Stomach (tissue), 9 donors: ENCODE results near the gene TCP10L. TPM values are rescaled to one million over a fixed set of nuclear protein-coding genes. Genes with fewer than 3 reads are reported as not detected.
"Not testable (repeated sequence)": the region's sequence is repeated elsewhere in the genome, so short reads cannot be mapped to it uniquely, and the experiment has no call there.

ENCODE experiments used
- DNase-seq, 2 donors: peaks; one replicate each; pipeline versions ENCODE4 v3.0.0 to v3.0.0-alpha.2; 2013 to 2019
- H3K27ac ChIP-seq, 5 donors: fragments of 200-600 bp in 4 of 5; sonication (generic) in 4 of 5; one replicate each; pipeline ENCODE4 v1.5.1; 2013 to 2019; ENCODE audit warnings: mild to moderate bottlenecking in 1 of 5, moderate library complexity in 1 of 5
- H3K27me3 ChIP-seq, 3 donors: fragments of 200-600 bp; sonication (generic); one replicate each; pipeline ENCODE4 v1.5.1; 2017 to 2019; ENCODE audit warnings: mixed run types in 1 of 3
- H3K36me3 ChIP-seq, 4 donors: fragments of 200-600 bp; sonication (generic); 1 replicate in 3 of 4; 2 replicates in 1 of 4; pipeline ENCODE4 v1.5.1; 2016 to 2019
- H3K4me1 ChIP-seq, 4 donors: fragments of 200-600 bp; sonication (generic); one replicate each; pipeline ENCODE4 v1.5.1; 2016 to 2019
- H3K4me3 ChIP-seq, 4 donors: fragments of 200-600 bp; sonication (generic) in 3 of 4; one replicate each; pipeline ENCODE4 v1.5.1; 2016 to 2019; ENCODE audit warnings: mild to moderate bottlenecking in 1 of 4
- H3K9me3 ChIP-seq, 4 donors: fragments of 200-600 bp; sonication (generic); one replicate each; pipeline ENCODE4 v1.5.1; 2016 to 2019
- CTCF ChIP-seq, 7 experiments: fragments of 450-650 bp in 4 of 7; fragments of 200-600 bp in 3 of 7; sonication (generic) in 3 of 7; IDR thresholded peaks; one replicate each; pipeline ENCODE4 v1.5.1; 2016 to 2019; ENCODE audit warnings: antibody characterized with exemption in 7 of 7, control low read depth in 2 of 7, mild to moderate bottlenecking in 1 of 7
- EP300 ChIP-seq: sonication (generic); formaldehyde crosslinking; IDR thresholded peaks from one replicate; pipeline ENCODE4 v1.6.1; 2017; ENCODE audit warnings: antibody characterized with exemption
- POLR2A ChIP-seq, 4 donors: fragments of 450-650 bp; IDR thresholded peaks; one replicate each; pipeline ENCODE4 v1.6.1; 2016; ENCODE audit warnings: antibody characterized with exemption in 4 of 4, control low read depth in 2 of 4, mild to moderate bottlenecking in 1 of 4, moderate library complexity in 1 of 4
- POLR2AphosphoS5 ChIP-seq, 3 donors: sonication (generic); formaldehyde crosslinking; IDR thresholded peaks; one replicate each; pipeline ENCODE4 v1.6.1; 2016; ENCODE audit warnings: antibody characterized with exemption in 3 of 3
- WGBS, 5 donors: extraction: QIAGEN DNeasy Blood & Tissue Kit in 3 of 5; methylation state at CpG; one replicate each; pipeline versions ENCODE4 v1.1.5 to v1.1.7; 2013 to 2018; 5-methylcytosine and 5-hydroxymethylcytosine counted together
- intact Hi-C: fragments of 100-400 bp; cut with DNase I; formaldehyde crosslinking; loops from one replicate; pipeline ENCODE4 v1.15.1; 2023; ENCODE audit warnings: low total_unique reads
- polyA plus RNA-seq, 3 donors: library from polyadenylated mRNA; stranded (reverse); fragments of 200-250 nt; gene quantifications; one replicate each; pipeline ENCODE4 v1.2.3, GENCODE V29; 2013
- total RNA-seq, 5 donors: library from RNA; depleted of rRNA; stranded (reverse); fragments of >200 nt; gene quantifications; one replicate each; pipeline versions ENCODE4 v1.1.0 to v1.2.3, GENCODE V29; 2014 to 2016
- donor health status: healthy with polysubstance abuse.
- donor health status: Bipolar disorder and iron deficiency.
- donor health status: healthy.

Gene TCP10L
- total and polyA plus RNA-seq, 8 donors: 0.73 to 1.3 TPM; not detected in 6

- no peaks in the 10 kb centered on the region for H3K9me3 ChIP-seq
- no peaks in the 10 kb centered on the region for H3K27me3 ChIP-seq
- H3K4me3 ChIP-seq: no peak overlapping the region
- TF ChIP-seq POLR2A (IDR thresholded peaks at IDR 0.05): no peak
- TF ChIP-seq EP300: no peak
- no peak for TF ChIP-seq CTCF (IDR thresholded peaks at IDR 0.05)
- no peak for TF ChIP-seq POLR2AphosphoS5 (IDR thresholded peaks at IDR 0.05)
- DNase-seq: no peak
- 79 to 87% (median 83%) methylated on average over 6 of the region's 6 CpGs for WGBS, 5 donors
- H3K27ac ChIP-seq: no peak overlapping the region
- H3K4me1 ChIP-seq: no peaks in the 10 kb centered on the region
- H3K36me3 ChIP-seq: no peaks in the 10 kb centered on the region
- intact Hi-C loops: no loop called here
These were observed 39.3 kb downstream of the TCP10L start for GRCh38 chr21:32545948-32546441.

- Histone ChIP-seq H3K4me3 (no peak overlapping the region), H3K4me1 (no peaks in the 10 kb centered on the region), H3K36me3 (no peaks in the 10 kb centered on the region), H3K27ac (no peak overlapping the region), H3K9me3 (no peaks in the 10 kb centered on the region), H3K27me3 (no peaks in the 10 kb centered on the region)
- intact Hi-C loops: no loop called here
- TF ChIP-seq POLR2AphosphoS5 (IDR thresholded peaks at IDR 0.05) (no peak), CTCF (IDR thresholded peaks at IDR 0.05) (no peak), POLR2A (IDR thresholded peaks at IDR 0.05) (no peak), EP300 (no peak)
- no peak for DNase-seq
- WGBS, 5 donors: 87 to 96% (median 93%) methylated on average over 4 of the region's 4 CpGs
These were observed 40.6 kb downstream of the TCP10L start for GRCh38 chr21:32544697-32545096.

GRCh38 chr21:32543975-32544374, 41.3 kb downstream of the TCP10L start:
- no peaks in the 10 kb centered on the region for H3K36me3 ChIP-seq
- no peaks in the 10 kb centered on the region for H3K4me1 ChIP-seq
- H3K4me3 ChIP-seq: no peak overlapping the region
- H3K27me3 ChIP-seq: no peaks in the 10 kb centered on the region
- intact Hi-C loops: no loop called here
- no peak overlapping the region for H3K27ac ChIP-seq
- DNase-seq: no peak
- WGBS, 5 donors: 71 to 88% (median 79%) methylated on average over 3 of the region's 3 CpGs
- TF ChIP-seq CTCF (IDR thresholded peaks at IDR 0.05) (no peak), POLR2A (IDR thresholded peaks at IDR 0.05) (no peak), EP300 (no peak), POLR2AphosphoS5 (IDR thresholded peaks at IDR 0.05) (no peak)
- no peaks in the 10 kb centered on the region for H3K9me3 ChIP-seq

- H3K4me3 ChIP-seq, intact Hi-C loops: not testable (repeated sequence)
- WGBS, 5 donors: 86 to 100% (median 92%) methylated on average over 1 to 2 of the region's 2 CpGs
These were observed 42.3 kb downstream of the TCP10L start for GRCh38 chr21:32543056-32543455.

GRCh38 chr21:32539378-32539777, 45.9 kb downstream of the TCP10L start:
- 76 to 91% (median 84%) methylated on average over 4 to 6 of the region's 6 CpGs for WGBS, 5 donors
- H3K4me3 ChIP-seq: no peak overlapping the region
- H3K4me1 ChIP-seq: no peaks in the 10 kb centered on the region
- intact Hi-C loops: no loop called here
- no peaks in the 10 kb centered on the region for H3K36me3 ChIP-seq
- H3K9me3 ChIP-seq: no peaks in the 10 kb centered on the region
- TF ChIP-seq EP300: no peak
- no peak for TF ChIP-seq POLR2A (IDR thresholded peaks at IDR 0.05)
- no peak for TF ChIP-seq POLR2AphosphoS5 (IDR thresholded peaks at IDR 0.05)
- no peak for TF ChIP-seq CTCF (IDR thresholded peaks at IDR 0.05)
- no peaks in the 10 kb centered on the region for H3K27me3 ChIP-seq
- no peak overlapping the region for H3K27ac ChIP-seq
- no peak for DNase-seq

More at GRCh38 chr21:32543056-32543455, 42.3 kb downstream of the TCP10L start:
- not testable (repeated sequence) for H3K27ac ChIP-seq, H3K36me3 ChIP-seq, H3K9me3 ChIP-seq, H3K27me3 ChIP-seq, H3K4me1 ChIP-seq, DNase-seq
